Medulla oblongata (tissue), 1 donor: ENCODE results near the gene CARD9.

Experiments used
- DNase-seq: peaks from one replicate; pipeline ENCODE4 v3.0.0-alpha.2; 2015; ENCODE audit errors: extremely low spot score

CARD9 gene

GRCh38 chr9:136380381-136380780 lies 6.9 kb upstream of the CARD9 start:
- DNase-seq = no peak

- no peak for DNase-seq
These were observed 6.4 kb upstream of the CARD9 start for GRCh38 chr9:136379891-136380290.

- no peak for DNase-seq
These were observed 5.9 kb upstream of the CARD9 start for GRCh38 chr9:136379401-136379800.

GRCh38 chr9:136379003-136379287 lies 5.5 kb upstream of the CARD9 start:
- no peak for DNase-seq

- DNase-seq = no peak
These were observed 4.9 kb upstream of the CARD9 start for GRCh38 chr9:136378170-136379002.

- DNase-seq = peak; percentile 46
These were observed 4.1 kb upstream of the CARD9 start for GRCh38 chr9:136377341-136378169.

- no peak for DNase-seq
These were observed 3.0 kb upstream of the CARD9 start for GRCh38 chr9:136376457-136376856.

- DNase-seq = no peak
These were observed 1.6 kb upstream of the CARD9 start for GRCh38 chr9:136375096-136375495.

- DNase-seq = no peak
These were observed 710 bp upstream of the CARD9 start for GRCh38 chr9:136374183-136374575.

- DNase-seq = peak; percentile 63
These were observed 739 bp downstream of the CARD9 start for GRCh38 chr9:136372561-136373299.

- no peak for DNase-seq
These were observed 1.5 kb downstream of the CARD9 start for GRCh38 chr9:136372006-136372405.

GRCh38 chr9:136371533-136371880 lies 2.0 kb downstream of the CARD9 start:
- no peak for DNase-seq

- DNase-seq = no peak
These were observed 2.6 kb downstream of the CARD9 start for GRCh38 chr9:136370687-136371532.

GRCh38 chr9:136370037-136370436 lies 3.4 kb downstream of the CARD9 start:
- no peak for DNase-seq

- no peak for DNase-seq
These were observed 5.3 kb downstream of the CARD9 start for GRCh38 chr9:136368190-136368589.

- DNase-seq = no peak
These were observed 5.9 kb downstream of the CARD9 start for GRCh38 chr9:136367296-136368145.

GRCh38 chr9:136366826-136367225 lies 6.6 kb downstream of the CARD9 start:
- DNase-seq = no peak

GRCh38 chr9:136365775-136366222 lies 7.7 kb downstream of the CARD9 start:
- DNase-seq = peak; percentile 31

GRCh38 chr9:136364942-136365774 lies 8.3 kb downstream of the CARD9 start:
- no peak for DNase-seq
